HG03575 (cell line): Measurements from ENCODE around the gene TRIM52.
A peak's percentile ranks its signal among the peaks of the same experiment; 100 is the strongest.
"Not testable (repeated sequence)": the region's sequence is repeated elsewhere in the genome, so short reads cannot be mapped to it uniquely, and the experiment has no call there.

Source experiments
- ATAC-seq: cut with Tn5 transposase; IDR thresholded peaks from one replicate; pipeline ENCODE4 v1.9.1; 2021; ENCODE audit not compliant: unreplicated experiment, insufficient number of reproducible peaks, low FRiP score; ENCODE audit errors: extremely low read depth

The TRIM52 gene

GRCh38 chr5:181260720-181261319 is at the start of gene TRIM52:
TRIM52 (minus strand) TSS chr5:181261143; CDS start chr5:181260813, 330 bp downstream.
- peak; percentile 46 for ATAC-seq

GRCh38 chr5:181287331-181287730 is 26.4 kb upstream of the TRIM52 start:
- ATAC-seq = not testable (repeated sequence)

GRCh38 chr5:181285962-181286705 is 25.2 kb upstream of the TRIM52 start:
- ATAC-seq = not testable (repeated sequence)

GRCh38 chr5:181283841-181284755 is 23.2 kb upstream of the TRIM52 start:
- not testable (repeated sequence) for ATAC-seq

GRCh38 chr5:181283347-181283746 is 22.4 kb upstream of the TRIM52 start:
- no peak for ATAC-seq

- ATAC-seq = no peak
Measured at GRCh38 chr5:181282874-181283273, 21.9 kb upstream of the TRIM52 start.

- ATAC-seq = not testable (repeated sequence)
Measured at GRCh38 chr5:181282415-181282814, 21.5 kb upstream of the TRIM52 start.

GRCh38 chr5:181281984-181282316 is 21.0 kb upstream of the TRIM52 start:
- ATAC-seq = no peak

- no peak for ATAC-seq
Measured at GRCh38 chr5:181281077-181281983, 20.4 kb upstream of the TRIM52 start.

- ATAC-seq = no peak
Measured at GRCh38 chr5:181280251-181280762, 19.4 kb upstream of the TRIM52 start.

- not testable (repeated sequence) for ATAC-seq
Measured at GRCh38 chr5:181273433-181273744, 12.4 kb upstream of the TRIM52 start.

GRCh38 chr5:181271081-181271480 is 10.1 kb upstream of the TRIM52 start:
- ATAC-seq = no peak

GRCh38 chr5:181267907-181268306 is 7.0 kb upstream of the TRIM52 start:
- not testable (repeated sequence) for ATAC-seq

GRCh38 chr5:181267291-181267904 is 6.5 kb upstream of the TRIM52 start:
- not testable (repeated sequence) for ATAC-seq

GRCh38 chr5:181265092-181265671 is 4.2 kb upstream of the TRIM52 start:
- no peak for ATAC-seq

GRCh38 chr5:181263633-181264032 is 2.7 kb upstream of the TRIM52 start:
- ATAC-seq = no peak

GRCh38 chr5:181261320-181262049 is 542 bp upstream of the TRIM52 start:
- no peak for ATAC-seq
